NCI-H774 (cell line): Measurements from ENCODE around the gene LENG9.
"Not testable (repeated sequence)": the region's sequence is repeated elsewhere in the genome, so short reads cannot be mapped to it uniquely, and the experiment has no call there.

Experiments used
- DNase-seq: peaks from one replicate; lab custom pipeline; 2025; lab: John Stamatoyannopoulos, UW

Gene LENG9

DNA sequence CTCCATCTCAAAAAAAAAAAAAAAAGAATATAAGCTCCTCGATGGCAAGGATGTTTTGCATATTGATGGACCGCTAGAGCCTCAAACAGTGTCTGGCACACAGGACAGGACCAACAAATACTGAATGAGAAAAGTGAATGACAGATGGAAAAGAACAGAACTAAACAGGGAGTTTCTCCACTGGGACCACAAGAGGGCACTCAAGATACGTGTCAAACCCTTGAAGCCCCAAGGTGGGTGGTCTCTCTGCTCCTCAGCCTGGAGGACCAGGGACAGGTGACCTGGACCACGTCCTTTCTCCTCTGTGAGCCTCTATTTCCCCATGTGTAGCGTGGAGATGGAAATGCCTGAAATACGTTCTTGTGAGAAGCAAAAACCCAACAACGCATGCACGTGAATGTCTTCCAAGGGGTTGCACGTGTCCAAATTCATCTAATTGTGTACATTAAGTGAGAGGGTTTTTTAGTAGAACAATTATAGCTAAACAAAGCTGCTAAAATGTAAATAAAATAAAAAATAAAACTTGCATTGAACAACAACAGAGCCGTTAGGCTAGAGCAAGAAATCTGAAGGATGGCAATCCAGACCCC, 15.2 kb upstream of the LENG9 start:
- no peak for DNase-seq

GRCh38 chr19:54477650-54478049, 14.1 kb upstream of the LENG9 start:
- DNase-seq = no peak

GRCh38 chr19:54475706-54476105, 12.1 kb upstream of the LENG9 start:
- DNase-seq = no peak

DNA sequence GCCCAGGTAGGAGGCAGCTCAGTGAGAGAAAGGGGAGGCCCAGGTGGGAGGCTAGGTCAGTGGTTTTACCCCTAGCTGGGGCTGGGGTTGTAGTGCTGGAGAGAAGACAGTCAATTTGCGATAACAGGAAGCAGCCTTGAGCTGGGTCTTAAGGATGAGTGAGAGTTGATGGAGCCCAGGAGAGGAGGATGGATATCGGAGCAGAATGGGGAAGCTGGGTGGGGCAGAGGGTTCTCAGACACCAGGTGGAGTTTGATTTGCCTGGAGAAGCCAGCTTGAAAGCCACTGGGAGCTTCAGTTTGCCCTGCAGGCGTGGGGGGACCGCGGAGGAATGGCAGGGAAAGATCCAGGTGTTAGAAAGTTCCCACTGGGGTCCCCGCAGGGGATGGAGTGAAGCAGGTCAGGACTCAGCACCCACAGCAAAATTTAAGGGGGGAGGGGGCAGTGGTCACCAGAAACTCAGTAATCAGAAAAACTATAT, 10.4 kb upstream of the LENG9 start:
- DNase-seq = no peak

GRCh38 chr19:54473071-54473891, 9.7 kb upstream of the LENG9 start, which contains the start of gene CDC42EP5:
CDC42EP5 (minus strand) TSS chr19:54473296; CDS start chr19:54465547, 7,749 bp downstream.
- DNase-seq = no peak

DNA sequence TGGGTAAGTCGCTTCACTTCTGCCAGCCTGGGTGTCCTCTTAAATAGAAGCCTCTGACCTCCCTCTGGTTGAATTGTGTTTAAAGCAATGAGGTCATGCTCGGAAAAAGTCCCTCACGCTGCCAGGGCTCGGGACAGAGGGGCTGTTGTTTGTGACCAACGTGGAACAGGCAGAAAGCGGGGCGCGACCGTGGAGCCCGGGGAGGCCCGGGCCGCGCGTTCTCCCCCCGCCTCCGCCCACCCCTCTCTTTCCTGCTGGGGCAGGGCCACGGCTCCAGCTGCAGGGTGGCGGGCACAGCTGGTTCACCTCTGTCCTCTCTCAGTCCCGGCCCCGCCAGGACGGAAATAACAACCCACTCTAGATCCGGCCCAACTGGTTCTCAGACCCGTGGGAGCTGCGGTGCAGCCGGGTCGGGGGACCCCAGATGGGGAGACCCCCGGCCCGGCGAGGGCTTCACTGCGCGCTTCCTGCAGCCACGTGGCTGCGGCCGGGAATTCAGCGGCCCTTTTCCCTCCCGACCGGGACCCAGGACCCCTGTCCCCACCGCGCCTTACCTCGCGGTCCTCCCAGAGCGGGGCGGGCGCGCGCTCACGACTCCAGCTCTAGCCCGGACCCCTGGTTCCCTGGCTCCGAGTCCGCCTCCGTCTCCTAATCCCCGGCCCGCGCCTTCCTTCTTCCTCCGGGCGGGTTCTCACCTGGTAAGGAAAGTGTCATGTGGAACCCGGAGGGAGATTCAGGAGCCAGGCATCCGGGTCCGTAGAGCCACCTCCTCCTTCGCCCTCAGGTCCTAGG, 7.6 kb upstream of the LENG9 start:
- no peak for DNase-seq

GRCh38 chr19:54470276-54470887, 6.8 kb upstream of the LENG9 start:
- DNase-seq = no peak

DNA sequence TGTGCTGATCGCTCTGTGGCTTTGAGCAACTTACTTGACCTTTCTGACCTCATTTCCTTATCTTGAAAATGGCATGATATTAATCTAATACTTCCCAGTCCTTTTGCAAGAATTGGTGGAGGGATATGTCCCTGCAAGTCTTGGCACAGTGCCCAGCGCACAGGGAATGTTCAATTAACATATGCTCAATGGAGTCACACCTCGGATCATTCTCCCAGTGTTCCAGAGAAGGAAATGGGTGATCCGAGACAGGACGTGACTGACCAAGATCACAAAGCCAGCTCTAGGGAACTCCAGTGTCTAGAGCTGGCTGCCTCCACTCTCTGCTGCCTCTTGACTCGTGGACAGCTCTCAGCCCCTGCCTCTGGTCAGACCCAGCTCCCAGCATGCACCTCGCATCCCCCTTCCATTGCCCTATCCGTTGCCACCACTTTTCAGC, 5.9 kb upstream of the LENG9 start:
- no peak for DNase-seq

- not testable (repeated sequence) for DNase-seq
Observed at GRCh38 chr19:54466110-54466480, 2.5 kb upstream of the LENG9 start.

- DNase-seq = no peak
Observed at GRCh38 chr19:54465426-54466109, 2.0 kb upstream of the LENG9 start.

DNA sequence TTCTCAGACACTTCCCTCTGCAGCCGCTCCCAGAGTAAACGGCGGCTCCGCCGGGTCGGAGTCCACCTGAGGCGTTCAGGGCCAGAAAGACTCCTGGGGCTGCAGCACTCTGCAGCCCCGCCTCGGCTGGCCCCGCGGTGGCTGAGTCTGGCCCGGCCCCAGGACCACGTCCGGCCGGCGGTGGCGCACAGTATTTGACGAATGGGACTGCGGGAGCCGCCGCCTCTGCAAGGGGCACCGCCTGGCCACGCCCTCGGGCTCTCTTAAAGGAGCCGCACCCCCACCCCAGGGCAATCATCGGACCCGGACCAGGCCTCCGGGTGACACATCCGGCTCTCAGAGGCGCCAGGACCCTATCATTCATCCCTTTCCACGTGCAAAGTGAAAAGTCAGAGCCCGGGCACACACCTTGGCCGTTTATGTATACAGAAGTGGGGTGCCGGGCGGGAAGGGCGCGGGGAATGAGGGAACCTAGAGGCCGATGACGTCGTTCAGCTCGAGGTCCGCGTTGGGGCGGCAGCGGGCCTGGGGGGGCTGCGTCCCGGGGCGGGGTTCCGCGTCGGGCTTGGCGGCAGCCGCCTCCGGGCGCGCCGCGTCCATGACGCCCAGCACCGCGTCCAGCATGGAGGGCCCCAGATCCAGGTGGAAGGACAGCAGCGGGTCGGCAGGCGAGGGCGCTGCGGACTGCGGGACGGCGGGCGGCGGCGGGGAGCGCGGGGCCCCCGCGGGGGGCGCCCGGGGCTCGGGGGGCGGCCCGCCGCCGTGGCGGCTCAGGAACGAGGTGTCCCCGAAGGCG, 1.2 kb upstream of the LENG9 start:
- peak; percentile 84 for DNase-seq

GRCh38 chr19:54464044-54464629, 559 bp upstream of the LENG9 start:
- peak; percentile 99 for DNase-seq

GRCh38 chr19:54462655-54463530, 685 bp downstream of the LENG9 start:
- DNase-seq = peak; percentile 42

DNA sequence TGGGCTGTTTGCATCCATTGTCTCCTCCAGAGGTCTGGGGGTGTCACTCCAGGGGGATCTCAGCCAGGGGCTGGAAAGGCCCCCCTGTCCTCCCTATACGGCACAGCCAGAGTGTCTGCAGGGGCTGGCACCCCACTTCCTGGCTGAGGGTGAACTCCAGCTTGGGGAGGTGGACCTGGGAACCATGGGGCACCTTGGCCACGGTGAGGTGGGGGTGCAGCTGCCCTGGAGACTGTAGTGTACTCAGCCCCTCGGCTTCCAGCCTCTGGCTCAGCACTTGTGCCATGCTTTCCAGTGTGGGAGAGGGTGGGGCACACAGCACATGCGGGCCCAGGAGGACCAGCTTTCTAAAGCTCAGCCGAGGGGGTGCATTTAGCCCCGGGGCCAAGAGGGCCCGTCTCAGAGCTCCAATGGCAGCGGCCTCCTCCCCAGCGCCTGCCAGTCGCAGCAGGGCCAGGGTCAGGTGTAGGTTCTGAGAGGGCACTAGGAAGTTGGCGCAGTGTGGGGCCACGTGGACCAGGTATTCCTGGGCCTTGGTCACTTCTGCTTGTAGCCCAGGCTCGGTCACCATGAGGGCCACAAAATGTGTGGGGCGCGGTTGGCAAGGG, 1.4 kb downstream of the LENG9 start:
- no peak for DNase-seq

- DNase-seq = no peak
Observed at GRCh38 chr19:54461613-54462012, 2.0 kb downstream of the LENG9 start.

DNA sequence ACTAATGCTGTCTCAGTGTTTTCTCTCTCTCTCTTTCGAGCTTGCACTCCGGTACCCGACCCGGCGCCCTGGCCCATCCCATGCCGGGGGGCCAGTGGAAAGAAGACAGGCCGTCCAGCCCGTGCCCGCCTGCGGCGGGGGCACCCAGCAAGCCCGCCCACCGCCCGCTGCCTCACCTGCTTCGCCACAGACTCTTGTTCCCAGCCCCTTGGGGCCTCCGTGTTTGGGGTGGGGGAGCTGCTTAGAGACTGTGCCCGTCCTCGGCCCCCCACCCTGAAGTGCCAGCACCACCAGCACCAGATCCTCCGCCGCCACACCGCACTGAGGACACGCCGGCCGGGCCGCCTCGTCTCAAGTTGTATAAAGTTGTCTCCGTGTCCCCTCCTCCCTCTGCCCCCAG, 2.4 kb downstream of the LENG9 start:
- DNase-seq = no peak

- no peak for DNase-seq
Observed at GRCh38 chr19:54460230-54461005, 3.2 kb downstream of the LENG9 start.
